Measurements from ENCODE around the gene KLHL18.

The KLHL18 gene

GRCh38 chr3:47347217-47347801 lies 64.6 kb downstream of the KLHL18 start:
- H3K4me1 ChIP-seq (ENCODE audit: insufficient read depth, low read length, poor library complexity, severe bottlenecking): no peaks in the 10 kb centered on the region
- H3K9me3 ChIP-seq (ENCODE audit: insufficient read depth, low read depth, low read length): no peaks in the 10 kb centered on the region
- H3K79me2 ChIP-seq (ENCODE audit: insufficient read depth, low read length): no peaks in the 10 kb centered on the region
- no peak overlapping the region for H3K9ac ChIP-seq (ENCODE audit: low read depth, low read length, poor library complexity, severe bottlenecking)
- H3K4me2 ChIP-seq (ENCODE audit: low read depth, low read length, poor library complexity, severe bottlenecking): no peak overlapping the region
- H3K36me3 ChIP-seq (ENCODE audit: insufficient read depth, low read length): peaks cover 25% of the 10 kb centered on the region; the same call in 1 of the 2 replicates
- H3K27me3 ChIP-seq (ENCODE audit: insufficient read depth, low read length, poor library complexity, severe bottlenecking): no peaks in the 10 kb centered on the region
- H4K20me1 ChIP-seq (ENCODE audit: insufficient read depth, low read length, poor library complexity, severe bottlenecking): no peaks in the 10 kb centered on the region
- H3K4me3 ChIP-seq (ENCODE audit: low read length, poor library complexity, severe bottlenecking): no peak overlapping the region
- TF ChIP-seq CTCF (conservative IDR thresholded peaks at IDR 0.05; ENCODE audit: low read length) (no peak), EZH2phosphoT487 (IDR thresholded peaks at IDR 0.05; ENCODE audit: borderline replicate concordance) (no peak)
- H2AFZ ChIP-seq (ENCODE audit: low read length): no peak overlapping the region
- no peaks in the 10 kb centered on the region for H3F3A ChIP-seq (ENCODE audit: low read depth)
- no peaks in the 10 kb centered on the region for H3K9me2 ChIP-seq (replicated peaks; ENCODE audit: low read depth, low read length)

- no peak overlapping the region for H2AFZ ChIP-seq (ENCODE audit: low read length)
- no peaks in the 10 kb centered on the region for H3K79me2 ChIP-seq (ENCODE audit: insufficient read depth, low read length)
- H3K4me2 ChIP-seq (ENCODE audit: low read depth, low read length, poor library complexity, severe bottlenecking): no peak overlapping the region
- H3K9me2 ChIP-seq (replicated peaks; ENCODE audit: low read depth, low read length): no peaks in the 10 kb centered on the region
- no peaks in the 10 kb centered on the region for H3F3A ChIP-seq (ENCODE audit: low read depth)
- no peaks in the 10 kb centered on the region for H3K4me1 ChIP-seq (ENCODE audit: insufficient read depth, low read length, poor library complexity, severe bottlenecking)
- no peak overlapping the region for H3K9ac ChIP-seq (ENCODE audit: low read depth, low read length, poor library complexity, severe bottlenecking)
- H4K20me1 ChIP-seq (ENCODE audit: insufficient read depth, low read length, poor library complexity, severe bottlenecking): no peaks in the 10 kb centered on the region
- H3K4me3 ChIP-seq (ENCODE audit: low read length, poor library complexity, severe bottlenecking): no peak overlapping the region
- H3K9me3 ChIP-seq (ENCODE audit: insufficient read depth, low read depth, low read length): no peaks in the 10 kb centered on the region
- TF ChIP-seq CTCF (conservative IDR thresholded peaks at IDR 0.05; ENCODE audit: low read length) (no peak), EZH2phosphoT487 (IDR thresholded peaks at IDR 0.05; ENCODE audit: borderline replicate concordance) (no peak)
- peaks cover 17% of the 10 kb centered on the region; the same call in 1 of the 2 replicates for H3K36me3 ChIP-seq (ENCODE audit: insufficient read depth, low read length)
- no peaks in the 10 kb centered on the region for H3K27me3 ChIP-seq (ENCODE audit: insufficient read depth, low read length, poor library complexity, severe bottlenecking)
Measured at GRCh38 chr3:47348411-47349154, 65.8 kb downstream of the KLHL18 start.

DNA sequence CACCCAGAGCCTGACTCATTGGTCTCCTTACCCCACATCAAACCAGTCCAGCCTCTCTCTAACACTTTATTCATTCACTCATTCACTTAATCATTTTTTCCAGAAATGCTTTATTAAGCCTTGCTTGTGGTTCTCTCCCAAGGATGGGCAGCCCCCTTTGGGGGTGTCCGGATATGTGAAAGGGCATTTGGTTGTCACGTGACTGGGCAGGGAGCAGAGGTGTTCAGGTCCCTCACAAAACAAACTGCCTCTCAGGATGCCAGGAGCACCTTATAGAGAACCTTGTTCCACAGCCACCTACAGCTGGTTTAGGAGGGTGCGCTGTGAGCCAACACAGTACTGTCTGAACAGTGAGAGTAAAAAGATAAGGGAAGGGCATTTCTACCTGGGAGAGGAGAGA lies 72.3 kb downstream of the KLHL18 start:
- H3K4me1 ChIP-seq (ENCODE audit: insufficient read depth, low read length, poor library complexity, severe bottlenecking): no peaks in the 10 kb centered on the region
- no peaks in the 10 kb centered on the region for H3K27me3 ChIP-seq (ENCODE audit: insufficient read depth, low read length, poor library complexity, severe bottlenecking)
- H3K9ac ChIP-seq (ENCODE audit: low read depth, low read length, poor library complexity, severe bottlenecking): no peak overlapping the region
- H3K4me3 ChIP-seq (ENCODE audit: low read length, poor library complexity, severe bottlenecking): no peak overlapping the region
- H3K36me3 ChIP-seq (ENCODE audit: insufficient read depth, low read length): no peaks in the 10 kb centered on the region
- no peaks in the 10 kb centered on the region for H4K20me1 ChIP-seq (ENCODE audit: insufficient read depth, low read length, poor library complexity, severe bottlenecking)
- no peaks in the 10 kb centered on the region for H3K9me2 ChIP-seq (replicated peaks; ENCODE audit: low read depth, low read length)
- H3K9me3 ChIP-seq (ENCODE audit: insufficient read depth, low read depth, low read length): peaks cover 10% of the 10 kb centered on the region; the same call in 1 of the 2 replicates
- H2AFZ ChIP-seq (ENCODE audit: low read length): no peak overlapping the region
- H3K4me2 ChIP-seq (ENCODE audit: low read depth, low read length, poor library complexity, severe bottlenecking): no peak overlapping the region
- no peaks in the 10 kb centered on the region for H3K79me2 ChIP-seq (ENCODE audit: insufficient read depth, low read length)
- TF ChIP-seq EZH2phosphoT487 (IDR thresholded peaks at IDR 0.05; ENCODE audit: borderline replicate concordance) (no peak), CTCF (conservative IDR thresholded peaks at IDR 0.05; ENCODE audit: low read length) (no peak)
- H3F3A ChIP-seq (ENCODE audit: low read depth): no peaks in the 10 kb centered on the region
